Body of pancreas (tissue), 4 donors: ENCODE measurements around the gene ANGEL2.
"Not testable (repeated sequence)": the region's sequence is repeated elsewhere in the genome, so short reads cannot be mapped to it uniquely, and the experiment has no call there.

Source experiments
- CTCF ChIP-seq, 7 experiments: fragments of 450-650 bp in 4 of 7; fragments of 200-600 bp in 3 of 7; sonication (generic) in 3 of 7; IDR thresholded peaks; one replicate each; pipeline ENCODE4 v1.5.1; 2016 to 2019; ENCODE audit warnings: antibody characterized with exemption in 7 of 7
- POLR2A ChIP-seq, 3 donors: fragments of 450-650 bp; IDR thresholded peaks; one replicate each; pipeline ENCODE4 v1.6.1; 2016; ENCODE audit warnings: antibody characterized with exemption in 3 of 3, mild to moderate bottlenecking in 2 of 3

GRCh38 chr1:213027024-213027423, 11.4 kb upstream of the ANGEL2 start:
- TF ChIP-seq CTCF, POLR2A (IDR thresholded peaks at IDR 0.05): not testable (repeated sequence)
